GM12801 (cell line): ENCODE data around the gene MLPH.

ENCODE experiments used
- CTCF ChIP-seq: IDR thresholded peaks from one replicate; pipeline ENCODE4 v1.5.1; 2011; ENCODE audit warnings: control low read depth; ENCODE audit not compliant: insufficient read length; ENCODE audit errors: extremely low read depth

Gene MLPH

GRCh38 chr2:237538001-237538720, 51.1 kb downstream of the MLPH start:
- TF ChIP-seq CTCF: no peak

GRCh38 chr2:237538901-237539300, 51.9 kb downstream of the MLPH start:
- no peak for TF ChIP-seq CTCF

GRCh38 chr2:237539681-237540080, 52.6 kb downstream of the MLPH start:
- TF ChIP-seq CTCF: no peak

- TF ChIP-seq CTCF: no peak
Measured at GRCh38 chr2:237540223-237540775, 53.2 kb downstream of the MLPH start.

- no peak for TF ChIP-seq CTCF
Measured at GRCh38 chr2:237540823-237541222, 53.8 kb downstream of the MLPH start.

- TF ChIP-seq CTCF: no peak
Measured at GRCh38 chr2:237541243-237541642, 54.2 kb downstream of the MLPH start.

GRCh38 chr2:237542001-237542704, 55.1 kb downstream of the MLPH start:
- no peak for TF ChIP-seq CTCF
